GM12878 (cell line): ENCODE data around the gene ANGPTL2.

Source experiments
- ATF3 ChIP-seq: IDR thresholded peaks from 2 replicates; pipeline ENCODE4 v1.6.1; 2011; ENCODE audit warnings: low read depth, mild to moderate bottlenecking, low read length, moderate library complexity, borderline replicate concordance; ENCODE audit errors: extremely low read depth
- BACH1 ChIP-seq: fragments of 450-650 bp; IDR thresholded peaks from 2 replicates; pipeline ENCODE4 v1.6.1; 2017; ENCODE audit warnings: mild to moderate bottlenecking, borderline replicate concordance
- CEBPB ChIP-seq, 2 experiments: fragments of 150-350 bp in 1 of 2; IDR thresholded peaks; 2 replicates each; pipeline ENCODE4 v1.6.1; 2012 to 2014; ENCODE audit warnings: low read depth in 2 of 2, low read length in 2 of 2, borderline replicate concordance in 1 of 2, inconsistent platforms in 1 of 2
- CTCF ChIP-seq, 3 experiments: IDR thresholded peaks in 2 of 3; conservative IDR thresholded peaks in 1 of 3; 2 replicates each; pipeline ENCODE4 v1.5.1; 2011; ENCODE audit warnings: low read depth in 3 of 3, low read length in 3 of 3, mild to moderate bottlenecking in 3 of 3, control low read depth in 2 of 3, moderate library complexity in 2 of 3, inconsistent platforms in 1 of 3, mixed read lengths in 1 of 3; ENCODE audit not compliant: control insufficient read depth in 2 of 3, insufficient read depth in 1 of 3; ENCODE audit errors: extremely low read depth in 1 of 3
- EZH2 ChIP-seq: IDR thresholded peaks from 2 replicates; pipeline ENCODE4 v1.6.1; 2012; ENCODE audit warnings: low read depth, mild to moderate bottlenecking, control low read depth, inconsistent platforms, low read length, borderline replicate concordance; ENCODE audit not compliant: control insufficient read depth
- FOS ChIP-seq: IDR thresholded peaks from 3 replicates; pipeline ENCODE4 v1.6.1; 2011; ENCODE audit warnings: borderline replicate concordance; ENCODE audit not compliant: insufficient read length; ENCODE audit errors: extremely low read depth
- MEF2B ChIP-seq: fragments of 450-650 bp; IDR thresholded peaks from 2 replicates; pipeline ENCODE4 v1.6.1; 2018; ENCODE audit warnings: mild to moderate bottlenecking, moderate library complexity; ENCODE audit not compliant: partially characterized antibody, poor library complexity, severe bottlenecking
- POLR2A ChIP-seq: IDR thresholded peaks from 2 replicates; pipeline ENCODE4 v1.6.1; 2011; ENCODE audit warnings: low read depth, mild to moderate bottlenecking, low read length
- POU2F2 ChIP-seq: IDR thresholded peaks from 3 replicates; pipeline ENCODE4 v1.6.1; 2011; ENCODE audit warnings: low read depth, mild to moderate bottlenecking, low read length, borderline replicate concordance
- SP1 ChIP-seq: IDR thresholded peaks from one replicate; pipeline ENCODE4 v1.6.1; 2011; ENCODE audit warnings: low read depth, low read length
- ZSCAN29 ChIP-seq: fragments of 450-650 bp; IDR thresholded peaks from 2 replicates; pipeline ENCODE4 v1.6.1; 2017; ENCODE audit warnings: mild to moderate bottlenecking, moderate library complexity
- TF ChIP-seq, protein P1 (sequence below): IDR thresholded peaks from 2 replicates; pipeline ENCODE4 v1.6.1; 2012; ENCODE audit warnings: low read depth, low read length, improper control_type of control experiment
- TF ChIP-seq, protein P2 (sequence below): IDR thresholded peaks from 2 replicates; pipeline ENCODE4 v1.6.1; 2012; ENCODE audit warnings: mild to moderate bottlenecking, low read depth, low read length

- TF ChIP-seq CTCF (IDR thresholded peaks at IDR 0.05 in 2 of 3, conservative IDR thresholded peaks at IDR 0.05 in 1 of 3; ENCODE audit: control insufficient read depth in 2 of 3, extremely low read depth in 1 of 3, insufficient read depth in 1 of 3, low read depth in 3 of 3, low read length in 3 of 3), result no peak
- no peak for TF ChIP-seq BACH1
- TF ChIP-seq, protein P1, sequence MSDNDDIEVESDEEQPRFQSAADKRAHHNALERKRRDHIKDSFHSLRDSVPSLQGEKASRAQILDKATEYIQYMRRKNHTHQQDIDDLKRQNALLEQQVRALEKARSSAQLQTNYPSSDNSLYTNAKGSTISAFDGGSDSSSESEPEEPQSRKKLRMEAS, result no peak
- no peak for TF ChIP-seq POLR2A
- TF ChIP-seq FOS, result no peak
- TF ChIP-seq SP1, result no peak
- TF ChIP-seq CEBPB (IDR thresholded peaks at IDR 0.05; ENCODE audit: borderline replicate concordance in 1 of 2, low read depth in 2 of 2, low read length in 2 of 2), result no peak
- TF ChIP-seq, protein P2, sequence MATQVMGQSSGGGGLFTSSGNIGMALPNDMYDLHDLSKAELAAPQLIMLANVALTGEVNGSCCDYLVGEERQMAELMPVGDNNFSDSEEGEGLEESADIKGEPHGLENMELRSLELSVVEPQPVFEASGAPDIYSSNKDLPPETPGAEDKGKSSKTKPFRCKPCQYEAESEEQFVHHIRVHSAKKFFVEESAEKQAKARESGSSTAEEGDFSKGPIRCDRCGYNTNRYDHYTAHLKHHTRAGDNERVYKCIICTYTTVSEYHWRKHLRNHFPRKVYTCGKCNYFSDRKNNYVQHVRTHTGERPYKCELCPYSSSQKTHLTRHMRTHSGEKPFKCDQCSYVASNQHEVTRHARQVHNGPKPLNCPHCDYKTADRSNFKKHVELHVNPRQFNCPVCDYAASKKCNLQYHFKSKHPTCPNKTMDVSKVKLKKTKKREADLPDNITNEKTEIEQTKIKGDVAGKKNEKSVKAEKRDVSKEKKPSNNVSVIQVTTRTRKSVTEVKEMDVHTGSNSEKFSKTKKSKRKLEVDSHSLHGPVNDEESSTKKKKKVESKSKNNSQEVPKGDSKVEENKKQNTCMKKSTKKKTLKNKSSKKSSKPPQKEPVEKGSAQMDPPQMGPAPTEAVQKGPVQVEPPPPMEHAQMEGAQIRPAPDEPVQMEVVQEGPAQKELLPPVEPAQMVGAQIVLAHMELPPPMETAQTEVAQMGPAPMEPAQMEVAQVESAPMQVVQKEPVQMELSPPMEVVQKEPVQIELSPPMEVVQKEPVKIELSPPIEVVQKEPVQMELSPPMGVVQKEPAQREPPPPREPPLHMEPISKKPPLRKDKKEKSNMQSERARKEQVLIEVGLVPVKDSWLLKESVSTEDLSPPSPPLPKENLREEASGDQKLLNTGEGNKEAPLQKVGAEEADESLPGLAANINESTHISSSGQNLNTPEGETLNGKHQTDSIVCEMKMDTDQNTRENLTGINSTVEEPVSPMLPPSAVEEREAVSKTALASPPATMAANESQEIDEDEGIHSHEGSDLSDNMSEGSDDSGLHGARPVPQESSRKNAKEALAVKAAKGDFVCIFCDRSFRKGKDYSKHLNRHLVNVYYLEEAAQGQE, result no peak
- no peak for TF ChIP-seq ATF3
- no peak for TF ChIP-seq POU2F2
- TF ChIP-seq MEF2B, result no peak
- TF ChIP-seq EZH2, result no peak
- TF ChIP-seq ZSCAN29, result no peak
These were observed 20.6 kb upstream of the ANGPTL2 start for GRCh38 chr9:127142931-127143464.
